ENCODE data around the gene COX6A2. TPM values are rescaled to one million over a fixed set of nuclear protein-coding genes. Genes with fewer than 3 reads are reported as not detected.

Gene COX6A2
- total and polyA plus RNA-seq, 2 experiments from 2014 or later, result 6.0 TPM; not detected in 1

- no peak overlapping the region for H3K4me2 ChIP-seq
- TF ChIP-seq JUNB (IDR thresholded peaks at IDR 0.05; ENCODE audit: unreplicated experiment) (no peak), REST (IDR thresholded peaks at IDR 0.05; ENCODE audit: unreplicated experiment) (no peak), CREB1 (CRISPR knock-in tag; IDR thresholded peaks at IDR 0.05; ENCODE audit: low read depth) (no peak), STAT1 (IDR thresholded peaks at IDR 0.05; ENCODE audit: unreplicated experiment) (no peak), ETS1 (IDR thresholded peaks at IDR 0.05) (no peak), EZH2phosphoT487 (IDR thresholded peaks at IDR 0.05; ENCODE audit: unreplicated experiment) (no peak), ZNF462 (CRISPR knock-in tag; IDR thresholded peaks at IDR 0.05) (no peak), POLR2AphosphoS5 (IDR thresholded peaks at IDR 0.05; ENCODE audit: low read depth) (no peak), CTCF (conservative IDR thresholded peaks at IDR 0.05; ENCODE audit: low read depth in 2 of 2) (no peak), ZNF331 (CRISPR knock-in tag; IDR thresholded peaks at IDR 0.05; ENCODE audit: low read depth) (no peak), NANOG (IDR thresholded peaks at IDR 0.05; ENCODE audit: borderline replicate concordance) (no peak), ZNF114 (CRISPR knock-in tag; IDR thresholded peaks at IDR 0.05) (no peak), EZH2 (IDR thresholded peaks at IDR 0.05; ENCODE audit: low read depth, unreplicated experiment) (no peak)
- H3K27me3 ChIP-seq (ENCODE audit: insufficient read depth), result peaks cover 6% of the 10 kb centered on the region; the same call in 1 of the 2 replicates
- H3K9me2 ChIP-seq (ENCODE audit: insufficient read depth), result no peaks in the 10 kb centered on the region
- H2AFZ ChIP-seq, result no peak overlapping the region
- H3K79me2 ChIP-seq (replicated peaks; ENCODE audit: insufficient read depth), result no peaks in the 10 kb centered on the region
- no peaks in the 10 kb centered on the region for H4K20me1 ChIP-seq (replicated peaks; ENCODE audit: insufficient read depth)
- no peaks in the 10 kb centered on the region for H3F3A ChIP-seq (replicated peaks; ENCODE audit: low read depth)
- H3K9me3 Mint-ChIP-seq, result no peaks in the 10 kb centered on the region; the same call in 2 of the 3 replicates
- peaks cover 4% of the 10 kb centered on the region for H3K4me1 Mint-ChIP-seq
- no peak for DNase-seq (ENCODE audit: low spot score)
- no peaks in the 10 kb centered on the region for H3K36me3 ChIP-seq (ENCODE audit: insufficient read depth)
- H3K27ac ChIP-seq (ENCODE audit: low read depth), result no peak overlapping the region
- peaks cover 6% of the 10 kb centered on the region for H3K27me3 Mint-ChIP-seq (ENCODE audit: insufficient read depth, low read depth, poor library complexity)
- ATAC-seq, result no peak
- H3K4me3 ChIP-seq, result no peak overlapping the region
- no peak overlapping the region for H3K27ac Mint-ChIP-seq
- H3K36me3 Mint-ChIP-seq (ENCODE audit: low read depth), result no peaks in the 10 kb centered on the region
- H3K4me1 ChIP-seq (ENCODE audit: insufficient read depth), result no peaks in the 10 kb centered on the region
- H3K4me3 Mint-ChIP-seq, result no peak overlapping the region
These were observed 10.3 kb upstream of the COX6A2 start for GRCh38 chr16:31438414-31438813.

All from GM23338 (cell line).